ENCODE measurements around the gene BIRC3.
"Not testable (repeated sequence)": the region's sequence is repeated elsewhere in the genome, so short reads cannot be mapped to it uniquely, and the experiment has no call there.

Gene BIRC3

GRCh38 chr11:102300837-102301236, 16.4 kb upstream of the BIRC3 start:
- FAIRE-seq = not testable (repeated sequence)

GRCh38 chr11:102302241-102302640, 15.0 kb upstream of the BIRC3 start:
- FAIRE-seq = no peak

GRCh38 chr11:102304686-102305085, 12.6 kb upstream of the BIRC3 start:
- FAIRE-seq = no peak

- no peak for FAIRE-seq
Observed at GRCh38 chr11:102305352-102306047, 11.8 kb upstream of the BIRC3 start.

GRCh38 chr11:102306048-102306597, 11.2 kb upstream of the BIRC3 start:
- FAIRE-seq = no peak

GRCh38 chr11:102306817-102307726, 10.2 kb upstream of the BIRC3 start:
- FAIRE-seq = no peak

GRCh38 chr11:102307727-102308038, 9.6 kb upstream of the BIRC3 start:
- no peak for FAIRE-seq

GRCh38 chr11:102309621-102310541, 7.4 kb upstream of the BIRC3 start:
- no peak for FAIRE-seq

GRCh38 chr11:102312667-102313066, 4.6 kb upstream of the BIRC3 start:
- FAIRE-seq = no peak

- FAIRE-seq = no peak
Observed at GRCh38 chr11:102313238-102313940, 3.9 kb upstream of the BIRC3 start.

- no peak for FAIRE-seq
Observed at GRCh38 chr11:102314784-102315183, 2.5 kb upstream of the BIRC3 start.

- no peak for FAIRE-seq
Observed at GRCh38 chr11:102316346-102316904, 859 bp upstream of the BIRC3 start.

- no peak for FAIRE-seq
Observed at GRCh38 chr11:102317768-102318103, 452 bp downstream of the BIRC3 start.

- no peak for FAIRE-seq
Observed at GRCh38 chr11:102318469-102318868, 1.2 kb downstream of the BIRC3 start.

- no peak for FAIRE-seq
Observed at GRCh38 chr11:102319544-102319943, 2.3 kb downstream of the BIRC3 start.

GRCh38 chr11:102320188-102320587, 2.9 kb downstream of the BIRC3 start:
- no peak for FAIRE-seq

- no peak for FAIRE-seq
Observed at GRCh38 chr11:102320679-102321078, 3.4 kb downstream of the BIRC3 start.

GRCh38 chr11:102322560-102322959, 5.3 kb downstream of the BIRC3 start:
- no peak for FAIRE-seq

GRCh38 chr11:102323542-102324251, 6.4 kb downstream of the BIRC3 start:
- FAIRE-seq = no peak

GRCh38 chr11:102325088-102325487, 7.8 kb downstream of the BIRC3 start:
- no peak for FAIRE-seq

- FAIRE-seq = no peak
Observed at GRCh38 chr11:102328748-102329147, 11.5 kb downstream of the BIRC3 start.
